ENCODE results near the gene CTCFL. TPM values are rescaled to one million over a fixed set of nuclear protein-coding genes. Genes with fewer than 3 reads are reported as not detected.

The CTCFL gene
- total and polyA plus RNA-seq, 2 donors (not counting 3 experiments of a cell fraction or from before 2014, with no cell fraction given) = not detected

- no peaks in the 10 kb centered on the region for H4K20me1 ChIP-seq (replicated peaks; ENCODE audit: control insufficient read depth, extremely low read depth, insufficient read depth, low read length)
- H3K4me1 ChIP-seq (ENCODE audit: control insufficient read depth, extremely low read depth, insufficient read depth, low read length) = no peaks in the 10 kb centered on the region
- intact Hi-C loops (cut with micrococcal nuclease) = no loop called here
- H2AFZ ChIP-seq (ENCODE audit: low read depth, low read length) = no peak overlapping the region
- H3K9me3 ChIP-seq (replicated peaks; ENCODE audit: control insufficient read depth, insufficient read depth, low read length) = no peaks in the 10 kb centered on the region
- BruUV-seq (replicated peaks) = no TSS peak
- H3K79me2 ChIP-seq (ENCODE audit: control insufficient read depth, insufficient read depth, low read length) = no peaks in the 10 kb centered on the region
- H3K9ac ChIP-seq (replicated peaks; ENCODE audit: extremely low read depth, insufficient read depth, low read length) = no peak overlapping the region
- DNase-seq (ENCODE audit: low read depth, low spot score) (no peak), FAIRE-seq (no peak)
- dilution Hi-C loops (cut with MboI; ENCODE audit: extremely low pct_ligation_motif_present, low sequenced_read_pairs) = no loop called here
- POLR2A ChIA-PET = no interaction called here
- no peak overlapping the region for H3K4me2 ChIP-seq (ENCODE audit: insufficient read depth, low read length)
- no peak overlapping the region for H3K27ac ChIP-seq (ENCODE audit: insufficient read depth, low read depth, low read length)
- TF ChIP-seq CTCF (IDR thresholded peaks at IDR 0.05; ENCODE audit: extremely low read depth in 1 of 2, insufficient read depth in 1 of 2, low read depth in 1 of 2, low read length in 2 of 2) (peak in 1 of 2 donors; percentile 7), POLR2AphosphoS5 (IDR thresholded peaks at IDR 0.05; ENCODE audit: insufficient read depth, low read depth, low read length) (no peak)
- CTCF ChIA-PET = no interaction called here
- H3K27me3 ChIP-seq (ENCODE audit: control insufficient read depth in 2 of 2, insufficient read depth in 2 of 2, low read length in 2 of 2) = peaks cover 3 to 4% of the 10 kb centered on the region in 2 experiments
- H3K36me3 ChIP-seq (ENCODE audit: control insufficient read depth in 2 of 2, extremely low read depth in 1 of 2, insufficient read depth in 2 of 2, low read length in 2 of 2) = no peaks in the 10 kb centered on the region
- H3K9me1 ChIP-seq (replicated peaks; ENCODE audit: control insufficient read depth, extremely low read depth, insufficient read depth, low read length) = no peaks in the 10 kb centered on the region
- H3K4me3 ChIP-seq (replicated peaks in 1 of 3; ENCODE audit: insufficient read depth in 1 of 3, low read depth in 1 of 3, low read length in 3 of 3) = no peak overlapping the region
Observed at GRCh38 chr20:57465943-57466342, 59.0 kb downstream of the CTCFL start.

- H4K20me1 ChIP-seq (replicated peaks; ENCODE audit: control insufficient read depth, extremely low read depth, insufficient read depth, low read length) = no peaks in the 10 kb centered on the region
- peaks cover 0 to 3% of the 10 kb centered on the region in 2 experiments for H3K27me3 ChIP-seq (ENCODE audit: control insufficient read depth in 2 of 2, insufficient read depth in 2 of 2, low read length in 2 of 2)
- H3K36me3 ChIP-seq (ENCODE audit: control insufficient read depth in 2 of 2, extremely low read depth in 1 of 2, insufficient read depth in 2 of 2, low read length in 2 of 2) = no peaks in the 10 kb centered on the region
- dilution Hi-C loops (cut with MboI; ENCODE audit: extremely low pct_ligation_motif_present, low sequenced_read_pairs) = no loop called here
- H3K4me1 ChIP-seq (ENCODE audit: control insufficient read depth, extremely low read depth, insufficient read depth, low read length) = no peaks in the 10 kb centered on the region
- BruUV-seq (replicated peaks) = no TSS peak
- H3K9me3 ChIP-seq (replicated peaks; ENCODE audit: control insufficient read depth, insufficient read depth, low read length) = no peaks in the 10 kb centered on the region
- intact Hi-C loops (cut with micrococcal nuclease) = no loop called here
- ChIA-PET CTCF (interaction anchor here (1.1 kb wide), 1 partner anchor 17 kb away, joined by 3 read pairs; no protein-coding TSS in a partner anchor), POLR2A (no interaction called here)
- no peak for FAIRE-seq
- H3K9me1 ChIP-seq (replicated peaks; ENCODE audit: control insufficient read depth, extremely low read depth, insufficient read depth, low read length) = no peaks in the 10 kb centered on the region
- H3K27ac ChIP-seq (ENCODE audit: insufficient read depth, low read depth, low read length) = no peak overlapping the region
- no peak for DNase-seq (ENCODE audit: low read depth, low spot score)
- no peak overlapping the region for H3K4me3 ChIP-seq (replicated peaks in 1 of 3; ENCODE audit: insufficient read depth in 1 of 3, low read depth in 1 of 3, low read length in 3 of 3)
- H3K79me2 ChIP-seq (ENCODE audit: control insufficient read depth, insufficient read depth, low read length) = no peaks in the 10 kb centered on the region
- TF ChIP-seq POLR2AphosphoS5 (IDR thresholded peaks at IDR 0.05; ENCODE audit: insufficient read depth, low read depth, low read length) (no peak), JUN (IDR thresholded peaks at IDR 0.05; ENCODE audit: borderline replicate concordance, insufficient read depth, insufficient read length, low read depth) (no peak), EZH2 (IDR thresholded peaks at IDR 0.05; ENCODE audit: borderline replicate concordance, low read depth, low read length, severe bottlenecking) (no peak), CTCF (IDR thresholded peaks at IDR 0.05; ENCODE audit: extremely low read depth in 1 of 2, insufficient read depth in 1 of 2, low read depth in 1 of 2, low read length in 2 of 2) (no peak), MAX (IDR thresholded peaks at IDR 0.05; ENCODE audit: insufficient read depth, insufficient read length) (no peak), FOS (IDR thresholded peaks at IDR 0.05; ENCODE audit: borderline replicate concordance, insufficient read depth, low read length) (no peak), POLR2A (IDR thresholded peaks at IDR 0.05; ENCODE audit: low read depth, low read length) (no peak), MYC (IDR thresholded peaks at IDR 0.05; ENCODE audit: low read depth, low read length) (no peak), GATA2 (IDR thresholded peaks at IDR 0.05; ENCODE audit: insufficient read depth, insufficient read length, low read depth, low read length) (no peak)
- H3K4me2 ChIP-seq (ENCODE audit: insufficient read depth, low read length) = no peak overlapping the region
- no peak overlapping the region for H3K9ac ChIP-seq (replicated peaks; ENCODE audit: extremely low read depth, insufficient read depth, low read length)
- no peak overlapping the region for H2AFZ ChIP-seq (ENCODE audit: low read depth, low read length)
Observed at GRCh38 chr20:57465486-57465885, 59.5 kb downstream of the CTCFL start.

Data from endothelial cell of umbilical vein (primary cell).